Choroid plexus epithelial cell (primary cell): ENCODE measurements around the gene ZNF273.
"Not testable (repeated sequence)": the region's sequence is repeated elsewhere in the genome, so short reads cannot be mapped to it uniquely, and the experiment has no call there.

Experiments
- DNase-seq: peaks from one replicate; pipeline ENCODE4 v3.0.0-alpha.2; 2010; ENCODE audit warnings: low read depth
- H3K4me3 ChIP-seq: 2 replicates; pipeline ENCODE4 v1.5.1; 2011; ENCODE audit warnings: low read depth, mild to moderate bottlenecking, control low read depth, low read length, moderate library complexity
- CTCF ChIP-seq: conservative IDR thresholded peaks from 2 replicates; pipeline ENCODE4 v1.5.1; 2011; ENCODE audit warnings: low read depth, mild to moderate bottlenecking, control low read depth, inconsistent platforms, low read length, moderate library complexity

The ZNF273 gene

GRCh38 chr7:64902806-64903721 is at the start of gene ZNF273:
TSS of gene ZNF273 (plus strand) at chr7:64903273. CDS start at chr7:64903318, 45 bp downstream.
- peak within 1 kb of the TSS; percentile 86 for H3K4me3 ChIP-seq
- DNase-seq: peak; percentile 92
- no peak for TF ChIP-seq CTCF

- no peak for TF ChIP-seq CTCF
- no peak overlapping the region for H3K4me3 ChIP-seq
- no peak for DNase-seq
Measured at GRCh38 chr7:64853679-64854078, 49.4 kb upstream of the ZNF273 start.

- DNase-seq: no peak
- H3K4me3 ChIP-seq: no peak overlapping the region
- no peak for TF ChIP-seq CTCF
Measured at GRCh38 chr7:64854969-64855368, 48.1 kb upstream of the ZNF273 start.

- H3K4me3 ChIP-seq: no peak overlapping the region
- TF ChIP-seq CTCF: no peak
Measured at GRCh38 chr7:64863021-64863420, 40.1 kb upstream of the ZNF273 start.

GRCh38 chr7:64863530-64863929 is 39.5 kb upstream of the ZNF273 start:
- not testable (repeated sequence) for H3K4me3 ChIP-seq, DNase-seq

More at GRCh38 chr7:64863021-64863420, 40.1 kb upstream of the ZNF273 start:
- no peak for DNase-seq

GRCh38 chr7:64863969-64864368 is 39.1 kb upstream of the ZNF273 start:
- no peak for TF ChIP-seq CTCF
- DNase-seq: no peak
- H3K4me3 ChIP-seq: no peak overlapping the region

GRCh38 chr7:64867863-64868440 is 35.1 kb upstream of the ZNF273 start:
- no peak for TF ChIP-seq CTCF
- DNase-seq: no peak
- H3K4me3 ChIP-seq: no peak overlapping the region
